ENCODE measurements around the gene EIF5A.

GRCh38 chr17:7332111-7332510 is 24.7 kb downstream of the EIF5A start:
- TF ChIP-seq TAF1 (IDR thresholded peaks at IDR 0.05; ENCODE audit: borderline replicate concordance, low read depth, low read length) (no peak), POLR2AphosphoS5 (IDR thresholded peaks at IDR 0.05; ENCODE audit: low read depth, low read length) (no peak)
